Activated CD4-positive, CD25-positive, alpha-beta regulatory T cell treated with anti-CD3 and anti-CD28 coated beads, Interleukin-2, amount 50 U/mL, for 24 hours (primary cell): ENCODE measurements around the gene ZNF831.

Experiments
- ATAC-seq, 2 donors: fragments of 150-1000 bp; cut with Tn5 transposase; one replicate each; pipeline ENCODE4 v1.10.0; 2021; ENCODE audit warnings: mild to moderate bottlenecking in 1 of 2, moderate library complexity in 1 of 2

Gene ZNF831

DNA sequence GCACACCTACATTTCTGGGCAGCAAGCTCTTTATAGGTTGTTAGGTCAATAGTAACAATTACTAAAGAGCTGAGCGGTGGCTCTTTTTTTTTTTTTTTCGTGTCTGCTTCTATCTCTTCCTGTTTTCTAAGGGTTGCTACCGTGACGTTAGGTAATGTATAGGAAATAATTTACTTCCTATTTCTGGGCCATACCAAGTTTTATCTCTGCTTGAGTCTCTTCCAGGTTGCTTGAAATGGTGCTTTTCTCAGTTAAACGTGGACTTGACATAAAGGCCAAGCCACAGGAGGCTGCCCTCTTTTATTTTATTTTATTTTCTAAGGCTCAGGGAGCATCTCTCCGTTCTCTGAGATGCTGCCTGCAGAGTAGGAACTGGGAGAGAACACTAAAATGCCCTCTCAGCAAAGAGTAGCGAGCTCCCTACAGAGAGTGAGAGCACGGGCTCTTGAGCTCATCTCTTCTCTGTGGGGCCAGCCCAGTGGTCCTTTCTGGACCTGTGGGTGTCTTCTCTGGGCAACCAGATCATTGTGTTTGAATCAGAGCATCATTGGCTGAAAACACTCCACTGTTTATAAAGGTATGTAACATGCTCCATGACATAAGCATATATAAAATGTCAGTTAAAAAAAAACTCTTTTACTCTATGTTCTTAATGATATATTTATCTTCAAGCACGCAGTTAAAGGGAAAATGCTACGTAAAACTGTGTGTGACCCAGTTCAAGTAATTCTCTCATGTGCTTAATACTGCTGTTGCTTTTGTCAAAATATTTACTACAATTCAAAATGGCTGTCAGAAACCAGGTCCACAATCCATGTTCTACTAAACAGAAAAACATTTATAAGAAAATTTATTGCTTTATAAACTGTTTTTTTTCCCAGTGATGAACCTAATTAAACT, at the start of gene ZNF831:
Gene ZNF831 (plus strand): TSS at position 191 of the 900 bp plus-strand sequence. CDS start 27,199 bp downstream, outside the sequence.
- peak in 1 of 2 donors; percentile 20 for ATAC-seq

DNA sequence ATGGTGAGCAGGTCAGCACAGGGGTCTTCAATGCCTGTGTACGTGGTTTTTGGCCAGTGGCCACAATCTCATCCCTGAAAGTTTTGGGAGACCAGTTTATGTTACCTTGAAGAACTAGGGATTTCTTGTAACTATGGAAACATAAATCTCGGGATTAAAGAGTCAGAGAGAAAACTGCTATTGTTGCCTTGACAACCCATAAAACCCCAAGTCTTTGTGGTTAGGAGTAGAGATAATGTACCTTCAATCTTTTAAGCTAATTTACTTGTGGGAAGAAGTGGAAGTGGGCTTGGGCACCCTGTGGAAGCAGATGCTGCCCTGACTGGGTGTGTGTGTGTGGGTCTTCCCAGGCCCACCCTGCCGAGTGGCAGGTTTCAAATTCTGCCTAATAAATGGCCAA, 46.1 kb upstream of the ZNF831 start:
- no peak for ATAC-seq

DNA sequence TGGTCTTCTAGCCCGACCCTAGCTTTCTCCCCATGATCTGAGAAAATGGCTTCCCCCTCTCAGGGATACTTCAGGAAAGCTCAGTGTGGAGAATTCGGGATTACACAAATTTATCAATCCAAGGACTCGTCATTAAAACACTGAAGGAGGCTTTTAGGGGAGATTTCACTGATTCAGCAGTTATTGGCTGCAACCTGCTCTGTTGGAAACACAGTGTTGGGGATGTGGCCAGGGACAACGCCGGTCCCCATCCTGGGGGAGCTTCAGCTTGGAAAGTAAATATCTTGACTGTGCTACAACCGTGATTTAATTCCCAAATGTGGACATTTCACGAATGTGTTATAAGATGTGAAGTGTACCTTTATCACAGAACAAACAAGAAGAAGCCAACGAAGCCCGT, 44.8 kb upstream of the ZNF831 start:
- ATAC-seq = no peak

DNA sequence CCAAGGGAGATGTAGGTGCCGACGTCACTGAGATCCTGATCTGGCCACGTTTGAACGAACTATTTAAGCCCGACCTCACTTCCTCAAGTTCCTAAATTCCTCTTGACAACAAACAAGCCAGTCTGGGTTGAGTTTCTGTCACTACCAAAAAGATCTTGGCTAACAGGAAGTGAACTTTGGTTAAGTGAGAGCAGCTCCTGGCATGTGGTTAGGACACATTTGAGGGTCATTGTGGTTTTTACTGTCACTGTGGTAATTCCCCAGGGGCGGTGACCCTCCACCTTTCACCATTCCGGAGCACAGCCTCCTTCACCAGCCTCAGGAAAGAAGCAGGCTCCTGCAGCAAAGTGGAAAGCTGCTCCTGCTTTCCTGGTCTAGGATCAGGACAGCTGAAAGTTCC, 43.1 kb upstream of the ZNF831 start:
- peak in 1 of 2 donors; percentile 6 for ATAC-seq

DNA sequence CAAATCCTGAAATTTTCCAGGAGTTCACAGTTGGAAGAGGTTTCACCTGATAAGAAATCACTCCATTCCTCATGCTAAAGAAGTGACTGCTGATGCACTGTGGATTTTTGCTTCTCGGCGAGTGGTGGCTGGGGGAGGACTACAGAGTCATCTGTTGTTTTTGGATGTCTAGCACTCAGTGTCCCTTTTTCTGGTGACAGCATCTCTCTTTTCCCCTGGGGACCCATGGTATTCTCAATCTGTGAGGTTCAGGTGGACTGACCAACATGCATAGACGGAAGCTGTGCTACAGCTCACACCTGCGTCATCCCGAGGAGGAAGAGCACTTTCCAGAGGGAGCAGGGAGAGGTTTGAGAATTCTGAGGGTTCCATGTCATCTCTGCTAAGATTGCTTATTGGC, 42.7 kb upstream of the ZNF831 start:
- ATAC-seq = no peak

DNA sequence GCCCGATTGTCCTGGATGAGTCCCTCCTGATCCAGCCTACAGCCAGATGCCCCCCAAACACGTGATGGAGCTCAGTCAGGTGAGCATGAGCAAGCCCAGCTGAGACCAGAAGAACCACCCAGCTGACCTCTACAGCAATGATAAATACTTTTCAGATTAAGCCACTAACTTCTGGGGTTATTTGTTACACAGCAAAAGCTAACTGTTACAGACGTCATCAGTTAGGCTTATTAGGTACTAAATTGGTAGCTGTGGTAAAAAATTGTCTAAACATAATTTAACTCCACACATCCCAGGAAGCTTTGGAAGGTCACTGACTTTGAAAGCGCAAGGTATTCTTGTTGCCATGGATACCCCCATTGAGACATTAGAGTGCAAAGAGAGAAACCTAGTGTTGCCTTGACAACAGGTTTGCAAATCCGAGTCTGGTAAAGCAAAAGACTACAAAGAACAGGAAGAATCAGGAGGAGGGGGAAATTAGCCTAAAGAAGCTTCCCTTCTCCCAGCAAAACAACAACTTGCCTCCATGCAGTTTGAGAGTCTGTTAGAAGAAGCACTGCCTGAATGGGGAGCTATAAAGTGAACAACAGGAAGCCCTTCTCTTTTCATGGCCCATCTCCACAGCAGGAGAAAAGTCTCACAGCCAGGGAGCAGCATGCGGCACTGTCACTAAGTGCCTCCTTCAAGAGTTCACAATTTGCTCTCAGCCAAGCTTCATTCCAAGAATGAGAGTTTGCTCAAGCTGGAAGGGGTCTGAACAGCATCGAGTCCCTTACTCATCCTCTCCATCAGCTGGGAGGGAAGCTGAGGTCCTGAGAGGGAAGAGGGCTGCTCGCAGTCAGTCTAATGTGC, 41.7 kb upstream of the ZNF831 start:
- no peak for ATAC-seq

DNA sequence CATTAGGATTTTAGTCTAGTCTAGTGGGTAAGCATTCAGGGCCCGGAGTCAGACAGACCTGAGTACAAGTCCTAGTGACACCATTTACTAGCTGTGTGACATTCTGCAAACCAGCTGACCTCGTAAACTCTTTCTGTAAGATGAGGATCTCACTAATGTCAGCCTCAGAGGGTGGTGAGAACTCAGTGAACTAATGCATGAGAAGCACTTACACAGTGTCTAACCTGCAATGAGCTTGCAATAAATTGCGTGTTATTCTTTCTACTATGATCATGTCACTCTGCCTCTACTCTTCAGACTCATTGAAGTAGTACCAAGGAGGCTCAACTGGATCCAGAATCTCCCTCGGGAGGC, 41.1 kb upstream of the ZNF831 start:
- peak; percentile 44 to 58 for ATAC-seq

DNA sequence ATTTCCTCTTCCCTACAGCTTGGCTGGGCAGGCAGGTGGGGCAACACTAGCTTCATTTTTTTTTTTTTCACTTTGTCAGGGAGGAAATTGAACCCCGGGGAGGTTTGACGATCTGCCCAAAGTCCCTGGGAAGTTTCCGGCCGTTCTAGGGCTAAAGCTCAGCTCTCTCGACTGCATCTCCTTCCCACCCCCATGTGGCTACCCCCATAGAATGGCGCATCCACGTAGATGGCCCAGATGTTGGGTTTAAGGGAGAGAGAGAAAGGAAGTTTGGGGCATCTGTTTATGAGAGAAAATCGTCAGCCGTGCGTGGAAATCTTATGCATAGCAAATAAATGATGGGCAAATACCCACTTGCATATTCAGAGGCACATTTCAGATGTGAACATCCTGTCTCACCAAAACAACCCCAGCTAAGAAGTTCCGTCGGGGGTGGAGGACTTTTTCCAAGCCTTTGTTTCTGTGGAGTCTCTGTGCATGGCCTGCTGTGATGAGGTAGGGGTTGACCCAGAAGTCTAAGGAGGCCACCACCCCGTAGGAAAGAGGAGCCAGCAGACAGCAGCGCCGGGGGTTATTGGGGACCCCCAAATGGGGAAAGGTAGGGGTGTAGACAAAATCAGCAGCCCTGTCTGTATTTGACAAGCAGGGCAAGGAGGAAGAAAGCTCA, 40.5 kb upstream of the ZNF831 start:
- peak; percentile 37 to 42 for ATAC-seq

DNA sequence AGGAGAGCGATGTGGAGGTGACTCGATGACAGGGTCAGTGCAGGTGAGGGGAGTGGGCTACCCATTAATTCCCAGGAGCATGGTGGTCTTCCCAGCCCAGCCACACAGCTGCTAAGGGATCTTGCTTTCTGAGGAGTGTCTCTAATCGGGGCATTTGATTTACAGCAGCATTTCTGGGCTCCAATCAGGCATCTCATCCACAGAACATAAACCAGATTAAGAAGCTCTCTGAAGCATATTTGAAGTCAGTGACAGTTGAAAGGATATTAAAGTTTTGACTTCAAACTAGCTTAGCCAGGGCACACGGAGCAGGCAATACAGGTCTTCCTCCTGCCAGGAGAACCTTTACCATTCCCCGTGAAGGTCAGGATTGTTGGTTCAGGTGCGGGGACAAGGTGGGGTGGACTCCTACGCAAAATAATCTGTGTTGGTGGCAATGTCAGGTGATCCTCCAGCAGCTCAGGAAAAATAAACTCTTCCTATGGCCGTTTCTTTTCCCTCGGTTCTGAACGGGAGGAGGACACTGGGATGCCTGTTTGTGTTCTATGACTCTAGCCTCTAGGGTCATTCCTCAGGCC, 39.9 kb upstream of the ZNF831 start:
- no peak for ATAC-seq

DNA sequence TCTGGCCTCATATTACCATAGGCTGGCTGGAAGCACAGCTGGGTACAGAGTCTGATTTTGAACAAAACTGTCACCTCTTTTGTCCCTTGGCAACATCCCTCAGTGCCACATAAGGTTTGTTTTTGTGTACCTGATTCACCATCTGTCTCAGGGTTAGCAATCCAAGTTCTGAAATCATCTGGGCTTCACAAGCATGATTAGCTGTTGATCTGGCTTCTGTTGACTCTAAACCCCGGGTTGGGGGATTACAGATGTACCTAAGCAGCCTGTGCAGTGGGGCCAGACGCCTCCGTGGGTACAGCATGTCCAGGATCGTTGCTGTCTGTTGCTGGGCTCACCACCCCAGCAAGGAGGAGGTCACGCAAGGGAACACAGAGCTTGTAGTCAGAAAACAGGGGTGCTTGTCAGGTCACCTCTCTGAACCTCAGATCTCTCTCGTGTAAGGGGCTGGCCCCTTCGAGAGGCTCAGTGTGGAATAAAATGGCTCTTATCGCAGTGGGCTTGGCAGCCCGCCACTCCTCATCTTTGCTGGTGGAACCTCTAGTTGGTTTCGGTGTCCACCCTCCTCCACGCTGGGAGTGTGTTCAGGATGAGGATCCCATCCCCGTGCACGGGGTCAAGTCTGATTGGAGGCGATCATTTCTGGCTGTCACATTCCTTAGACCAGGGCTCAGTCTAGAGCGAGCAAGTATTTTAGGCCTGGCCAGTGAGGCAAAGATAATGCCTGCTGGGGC, 39.2 kb upstream of the ZNF831 start:
- no peak for ATAC-seq

DNA sequence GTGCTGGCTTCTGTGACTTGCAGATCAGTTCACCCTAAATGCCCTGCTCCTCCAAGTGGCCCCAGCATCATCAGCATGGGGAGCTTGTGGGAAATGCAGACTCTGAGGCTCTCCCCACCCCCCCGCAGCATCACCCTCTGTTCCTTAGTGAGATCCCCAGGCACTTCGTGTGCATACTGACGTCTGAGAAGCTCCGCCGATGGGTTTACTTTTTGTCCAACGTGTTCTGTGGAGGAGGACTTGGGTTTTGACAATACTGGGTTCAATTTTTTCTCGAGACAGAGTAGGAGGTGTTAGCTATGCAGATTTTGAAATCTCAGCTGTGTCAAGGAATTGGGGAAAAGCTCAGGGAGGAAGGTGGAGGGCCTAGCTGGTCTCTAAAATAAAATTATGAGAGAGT, 38.3 kb upstream of the ZNF831 start:
- ATAC-seq = no peak

DNA sequence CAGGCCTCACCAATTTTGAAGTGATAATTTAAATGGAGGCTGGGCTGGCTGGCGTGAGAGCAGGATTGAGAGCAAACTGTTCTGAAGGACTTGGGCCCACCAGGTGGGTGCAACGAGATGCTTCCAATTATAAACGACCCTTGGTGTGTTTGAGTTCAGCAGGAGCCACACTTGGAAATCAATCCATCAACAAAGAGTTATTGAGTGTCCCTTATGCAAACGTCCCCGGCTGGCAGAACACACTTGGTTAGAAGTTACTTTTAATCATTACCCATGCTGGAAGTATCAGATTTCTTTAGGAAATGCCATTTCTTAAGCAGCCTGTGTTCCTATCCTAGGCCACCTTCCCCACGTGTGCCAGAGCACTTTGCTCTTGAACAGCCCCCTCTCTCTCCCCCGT, 37.8 kb upstream of the ZNF831 start:
- ATAC-seq = no peak

DNA sequence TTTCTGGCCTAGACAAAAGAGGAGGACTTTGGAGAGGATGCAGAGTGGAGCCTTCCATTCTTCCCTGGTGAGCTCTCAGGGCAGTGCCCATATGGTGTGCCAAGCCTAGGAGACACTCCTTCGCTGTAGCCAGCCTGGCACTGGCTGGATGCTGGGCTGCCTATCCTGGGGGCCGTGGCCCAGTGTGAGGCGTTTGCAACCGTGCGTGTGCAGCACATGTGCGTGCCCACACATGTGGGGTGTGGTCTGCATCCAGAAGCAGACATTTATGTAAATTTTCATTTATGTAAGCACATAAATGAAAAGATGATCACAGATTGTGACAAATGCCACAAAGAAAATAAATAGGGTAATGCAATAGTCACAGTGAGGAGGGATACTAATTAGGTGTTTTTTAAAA, 35.8 kb upstream of the ZNF831 start:
- no peak for ATAC-seq

DNA sequence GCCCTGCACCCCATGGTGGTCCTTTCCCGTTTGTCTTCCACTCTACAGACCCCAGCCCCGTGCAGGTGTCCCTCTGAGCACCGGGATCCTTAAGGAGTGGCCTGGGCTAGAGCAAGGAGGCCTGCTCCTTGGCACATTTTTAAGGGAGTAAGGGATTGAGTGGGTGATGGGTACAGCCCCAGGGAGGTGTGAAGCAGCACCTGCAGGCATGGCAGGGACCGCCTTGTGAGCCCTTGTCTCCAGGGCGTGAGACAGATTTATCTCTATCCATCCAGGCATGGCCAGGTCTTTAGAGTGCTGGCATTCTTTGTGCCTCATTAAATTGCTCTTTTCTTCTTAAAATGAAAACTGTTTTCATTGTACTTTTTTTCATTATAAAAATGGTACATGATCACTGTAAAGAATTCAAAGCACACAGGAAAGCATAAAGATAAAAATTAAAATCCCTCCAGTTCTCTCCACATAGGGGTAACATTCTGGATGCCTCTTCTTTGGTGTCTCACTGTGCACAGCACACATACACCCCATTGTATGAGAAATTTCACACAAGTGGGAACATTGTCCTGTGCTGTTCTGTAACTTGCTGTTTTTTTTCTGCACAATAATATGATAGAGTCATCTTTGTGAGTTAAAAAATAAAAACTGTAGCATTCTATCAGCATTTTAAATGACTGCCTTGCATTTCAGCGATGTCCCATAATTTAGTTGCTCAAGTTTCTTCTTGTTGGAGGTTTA, 31.9 kb upstream of the ZNF831 start:
- ATAC-seq = no peak

DNA sequence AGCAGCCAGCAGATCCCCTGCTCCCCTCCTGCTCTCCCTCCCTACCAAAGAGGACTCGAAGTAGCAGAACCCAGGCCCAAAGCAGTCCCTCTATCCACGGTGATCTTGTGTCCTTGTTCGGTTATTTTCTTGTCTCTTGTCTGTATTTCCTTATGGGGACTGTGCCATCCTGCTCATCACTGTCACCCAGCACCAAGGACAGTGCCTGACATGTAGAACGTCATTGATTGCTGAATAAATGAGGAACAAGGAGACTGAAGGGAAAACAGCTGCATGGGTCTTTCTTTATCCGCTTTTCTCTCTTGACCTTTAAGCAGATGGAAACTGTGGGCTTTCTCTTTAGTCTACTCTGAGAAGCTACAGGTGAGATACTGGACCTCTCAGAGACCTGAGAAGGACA, 29.4 kb upstream of the ZNF831 start:
- ATAC-seq = no peak

DNA sequence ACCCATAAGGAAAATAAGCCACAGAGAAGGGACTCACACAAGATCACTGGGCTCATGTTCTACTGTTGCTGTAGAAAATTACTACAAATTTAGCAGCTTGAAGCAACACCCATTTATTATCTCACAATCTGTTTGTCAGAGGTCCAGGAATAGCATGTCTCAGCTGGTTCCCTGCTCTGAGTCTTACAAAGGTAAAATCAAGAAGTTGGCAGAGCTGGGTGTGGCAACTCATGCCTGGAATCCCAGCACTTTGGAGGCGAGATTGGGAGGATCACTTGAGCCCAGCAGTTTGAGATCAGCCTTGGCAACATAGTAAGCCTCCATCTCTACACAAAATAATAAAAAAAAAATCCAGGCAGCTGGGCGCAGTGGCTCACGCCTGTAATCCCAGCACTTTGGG, 28.5 kb upstream of the ZNF831 start:
- ATAC-seq = no peak

DNA sequence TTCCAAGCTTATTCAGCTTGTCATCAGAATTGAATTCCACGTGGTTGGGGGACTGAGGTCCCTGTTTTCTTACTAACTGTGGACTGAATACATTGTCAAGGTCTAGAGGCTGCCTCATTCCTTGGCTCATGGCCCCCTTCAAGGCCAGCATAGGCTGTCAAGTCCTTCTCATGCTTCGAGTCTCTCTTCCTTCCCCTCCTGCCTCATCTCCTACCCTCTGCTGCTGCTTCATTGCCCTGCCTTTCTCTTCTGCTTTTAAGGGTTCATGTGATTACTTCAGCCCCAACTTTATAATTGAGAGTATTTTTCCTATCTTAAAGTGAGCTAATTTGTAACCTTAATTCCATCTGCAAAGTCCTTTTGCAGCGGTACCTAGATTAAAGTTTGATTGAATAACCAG, 27.6 kb upstream of the ZNF831 start:
- no peak for ATAC-seq

DNA sequence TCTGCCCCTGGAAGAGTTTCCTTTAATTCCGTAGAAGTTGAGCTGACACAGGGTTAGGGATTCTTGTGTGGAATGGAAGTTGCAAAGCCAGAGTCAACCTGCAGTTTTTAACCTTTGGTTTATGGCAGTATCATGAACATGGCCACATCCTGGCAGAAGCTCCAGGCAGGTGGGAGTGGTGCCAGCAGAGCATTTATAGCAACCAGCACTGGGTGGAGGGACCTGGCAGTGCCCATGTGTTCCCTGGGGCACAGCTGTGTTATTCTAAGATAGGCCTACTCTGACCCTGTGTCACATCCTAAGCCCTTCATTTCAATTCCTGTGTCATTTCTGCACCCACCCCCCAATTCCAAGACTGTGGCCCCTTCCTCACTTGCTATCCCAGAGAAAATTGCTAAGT, 26.1 kb upstream of the ZNF831 start:
- ATAC-seq = no peak

DNA sequence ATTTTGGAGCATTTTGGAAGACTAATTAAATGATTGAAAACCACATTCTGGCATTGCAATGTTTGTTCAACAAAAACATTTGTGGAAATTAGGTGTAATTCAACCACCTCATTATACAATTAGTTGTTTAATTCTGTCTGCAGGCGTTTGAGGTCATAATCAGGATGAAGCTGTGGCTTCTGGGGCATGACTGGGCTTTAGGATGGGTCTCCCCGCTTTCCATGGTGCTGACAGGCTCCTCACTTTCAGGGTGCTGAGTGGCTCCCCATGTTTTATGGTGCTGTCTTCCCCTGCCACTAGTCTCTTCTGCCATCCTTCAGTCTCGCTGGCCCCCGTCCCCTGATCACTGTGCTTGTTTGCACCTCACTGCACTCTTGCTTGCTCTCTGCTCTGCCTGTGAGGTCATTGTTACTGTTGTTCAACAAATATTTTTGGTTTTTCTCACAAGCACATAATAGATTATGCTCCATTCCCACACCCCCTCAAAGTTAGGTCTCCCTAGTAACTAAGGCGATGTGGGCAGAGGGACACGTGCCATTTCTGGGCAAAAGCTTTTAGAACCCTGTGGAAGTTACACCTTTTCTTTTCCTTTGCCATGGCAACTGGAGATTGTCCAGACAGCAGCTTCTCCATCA, 25.4 kb upstream of the ZNF831 start:
- no peak for ATAC-seq

DNA sequence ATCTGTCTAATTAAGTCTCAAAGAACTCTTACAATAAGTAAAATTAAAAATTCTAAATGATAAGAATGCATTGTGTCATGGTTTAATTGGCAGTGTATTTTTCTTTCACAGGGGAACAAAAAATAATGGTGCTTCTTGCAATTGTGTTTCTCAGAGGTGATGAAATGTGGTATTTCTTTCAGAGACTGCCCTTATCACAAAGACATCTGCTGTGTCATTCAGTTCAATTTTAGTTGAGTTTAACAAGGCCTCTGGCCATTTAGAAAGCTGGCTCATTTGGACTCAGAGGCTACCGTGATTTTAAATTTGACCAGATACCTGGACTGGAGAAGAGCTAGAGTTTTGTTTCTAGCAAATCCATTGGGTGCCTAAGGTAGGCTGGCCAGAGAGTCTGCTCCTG, 23.6 kb upstream of the ZNF831 start:
- ATAC-seq = no peak
